MG63 (cell line): ENCODE data around the gene GABARAP. TPM values are rescaled to one million over a fixed set of nuclear protein-coding genes. Genes with fewer than 3 reads are reported as not detected.
A peak's percentile ranks its signal among the peaks of the same experiment; 100 is the strongest.

Experiments
- DNase-seq: peaks from one replicate; pipeline ENCODE4 v3.0.0-alpha.2; 2020
- H3K27me3 ChIP-seq: fragments of 250-450 bp; sonication (Bioruptor Pico); 2 replicates; pipeline ENCODE4 v1.5.1; 2020; ENCODE audit warnings: mild to moderate bottlenecking, moderate library complexity
- H3K36me3 ChIP-seq: fragments of 250-450 bp; sonication (Bioruptor Pico); 2 replicates; pipeline ENCODE4 v1.5.1; 2020; ENCODE audit warnings: mild to moderate bottlenecking, moderate library complexity
- H3K4me3 ChIP-seq: fragments of 250-450 bp; sonication (Bioruptor Pico); 2 replicates; pipeline ENCODE4 v1.5.1; 2020; ENCODE audit warnings: mild to moderate bottlenecking, moderate library complexity
- H3K9me3 ChIP-seq: fragments of 250-450 bp; sonication (Bioruptor Pico); 2 replicates; pipeline ENCODE4 v1.5.1; 2020; ENCODE audit warnings: mild to moderate bottlenecking, moderate library complexity
- total RNA-seq: library from RNA; depleted of rRNA; stranded (reverse); fragments of >200 nt; shearing (Covaris generic); gene quantifications from 2 replicates; pipeline ENCODE4 v1.2.3, GENCODE V29; 2014; ENCODE audit warnings: low replicate concordance

Gene GABARAP
- total RNA-seq, 1 experiment from 2014 or later: 148 TPM

DNA sequence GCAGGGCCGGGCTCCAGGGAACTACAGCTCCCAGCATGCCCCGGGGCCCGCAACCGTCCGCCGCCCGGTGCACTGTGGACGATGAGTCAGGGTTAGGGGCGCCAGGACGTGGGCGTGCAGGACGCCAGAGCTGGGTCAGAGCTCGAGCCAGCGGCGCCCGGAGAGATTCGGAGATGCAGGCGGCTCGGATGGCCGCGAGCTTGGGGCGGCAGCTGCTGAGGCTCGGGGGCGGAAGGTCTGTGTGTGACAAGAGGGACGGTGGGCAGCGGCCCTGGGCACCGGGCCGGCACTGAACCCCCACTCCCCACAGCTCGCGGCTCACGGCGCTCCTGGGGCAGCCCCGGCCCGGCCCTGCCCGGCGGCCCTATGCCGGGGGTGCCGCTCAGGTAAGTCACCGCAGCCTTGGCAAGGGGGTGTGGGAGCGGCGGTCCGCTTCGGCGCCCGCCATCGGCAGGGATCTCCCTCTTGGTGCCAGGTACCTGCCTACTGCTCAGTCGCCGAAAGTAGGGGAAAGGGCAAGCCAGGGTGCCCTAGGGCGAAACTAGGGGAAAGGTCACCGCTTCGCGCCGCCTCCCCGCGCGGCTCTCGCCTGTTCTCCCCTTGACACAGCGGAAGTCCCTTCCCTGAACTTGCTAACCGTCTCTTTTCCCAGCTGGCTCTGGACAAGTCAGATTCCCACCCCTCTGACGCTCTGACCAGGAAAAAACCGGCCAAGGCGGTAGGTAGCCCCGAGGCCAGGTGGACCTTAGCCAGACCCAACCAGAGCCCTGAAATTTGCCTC is 22.2 kb downstream of the GABARAP start, which contains the start of the genes ACADVL and DLG4:
Gene ACADVL (plus strand): TSS at position 127 of the 781 bp plus-strand sequence. CDS start 47 bp downstream, at position 174.
Gene DLG4 (minus strand): TSS at position 25 of the 781 bp plus-strand sequence.
- Histone ChIP-seq H3K9me3 (no peaks in the 10 kb centered on the region), H3K4me3 (peak within 1 kb of the TSS; percentile 75), H3K36me3 (peaks cover 42% of the 10 kb centered on the region), H3K27me3 (no peaks in the 10 kb centered on the region)
- peak; percentile 92 for DNase-seq

DNA sequence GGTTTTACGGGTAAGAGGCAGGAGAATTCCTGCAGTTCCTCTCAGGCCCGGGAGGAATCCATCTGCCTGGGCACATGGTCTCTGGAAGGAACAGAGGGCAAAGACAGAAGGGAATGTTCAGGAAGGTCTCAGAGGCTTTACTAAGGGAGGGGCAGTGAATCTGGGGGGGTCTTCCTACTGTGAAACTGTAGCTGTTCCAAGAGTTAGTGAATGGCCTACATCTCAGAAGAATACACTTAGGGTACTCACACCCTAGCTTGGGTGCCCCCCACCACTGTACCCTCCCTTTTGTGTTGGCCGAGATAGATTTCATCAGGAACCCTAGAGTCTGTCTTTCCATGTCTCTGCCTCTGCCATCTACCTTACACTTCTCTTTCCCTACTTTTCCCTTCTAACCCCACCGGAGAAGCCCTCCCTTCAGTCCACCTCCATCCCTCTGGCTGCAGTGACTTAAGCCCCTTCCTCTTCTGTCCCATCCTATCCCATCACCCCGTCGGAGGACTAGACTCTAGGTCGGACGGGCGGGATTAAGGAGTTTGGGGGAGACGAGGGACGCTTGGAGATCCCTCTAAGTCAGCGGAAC is 22.9 kb downstream of the GABARAP start:
- peak overlapping the region; percentile 75 for H3K4me3 ChIP-seq
- DNase-seq: no peak
- H3K36me3 ChIP-seq: peaks cover 38% of the 10 kb centered on the region
- H3K27me3 ChIP-seq: no peaks in the 10 kb centered on the region
- no peaks in the 10 kb centered on the region for H3K9me3 ChIP-seq

DNA sequence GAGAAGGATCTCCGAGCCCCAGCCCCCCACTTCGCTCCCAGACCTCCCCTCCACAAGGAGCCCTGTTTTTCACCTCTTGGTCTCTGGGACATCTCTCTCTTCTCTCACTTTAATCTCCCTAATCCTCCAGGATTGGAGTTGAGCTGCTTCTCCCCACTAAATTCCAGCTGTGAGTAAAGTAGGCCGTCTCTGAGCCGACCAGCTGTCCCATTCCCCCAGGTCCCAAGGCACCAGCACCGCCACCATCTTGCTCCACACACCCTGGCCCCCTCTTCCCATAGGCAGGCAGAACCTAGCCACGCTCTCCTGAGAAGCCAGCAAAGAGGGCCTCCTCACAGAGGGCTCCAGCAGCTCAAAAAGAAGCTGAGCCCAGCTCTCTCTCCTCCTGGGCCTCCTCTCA is 23.5 kb downstream of the GABARAP start:
- Histone ChIP-seq H3K36me3 (peaks cover 33% of the 10 kb centered on the region), H3K4me3 (no peak overlapping the region), H3K27me3 (no peaks in the 10 kb centered on the region), H3K9me3 (no peaks in the 10 kb centered on the region)
- DNase-seq: no peak

DNA sequence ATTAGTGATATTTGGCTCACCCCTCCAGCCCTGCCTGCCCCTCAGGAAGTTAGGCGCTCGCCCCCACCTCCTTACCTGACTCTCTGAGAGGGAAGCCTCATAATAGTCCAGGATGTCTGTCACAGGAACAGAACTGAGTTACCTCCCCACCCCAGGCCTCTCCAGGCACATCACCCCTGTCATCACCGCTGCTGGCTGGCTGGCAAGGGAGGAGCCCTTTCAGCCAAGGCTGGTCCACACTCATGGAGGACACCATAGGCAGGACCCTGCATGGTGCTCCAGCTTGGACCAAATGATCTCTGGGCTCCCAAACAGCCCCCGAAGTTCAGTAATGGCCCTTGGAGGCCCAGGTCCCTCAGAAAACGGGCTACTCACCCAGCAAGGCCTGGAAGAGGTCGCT is 24.1 kb downstream of the GABARAP start:
- Histone ChIP-seq H3K9me3 (no peaks in the 10 kb centered on the region), H3K27me3 (no peaks in the 10 kb centered on the region), H3K4me3 (no peak overlapping the region), H3K36me3 (peaks cover 27% of the 10 kb centered on the region)
- DNase-seq: no peak

DNA sequence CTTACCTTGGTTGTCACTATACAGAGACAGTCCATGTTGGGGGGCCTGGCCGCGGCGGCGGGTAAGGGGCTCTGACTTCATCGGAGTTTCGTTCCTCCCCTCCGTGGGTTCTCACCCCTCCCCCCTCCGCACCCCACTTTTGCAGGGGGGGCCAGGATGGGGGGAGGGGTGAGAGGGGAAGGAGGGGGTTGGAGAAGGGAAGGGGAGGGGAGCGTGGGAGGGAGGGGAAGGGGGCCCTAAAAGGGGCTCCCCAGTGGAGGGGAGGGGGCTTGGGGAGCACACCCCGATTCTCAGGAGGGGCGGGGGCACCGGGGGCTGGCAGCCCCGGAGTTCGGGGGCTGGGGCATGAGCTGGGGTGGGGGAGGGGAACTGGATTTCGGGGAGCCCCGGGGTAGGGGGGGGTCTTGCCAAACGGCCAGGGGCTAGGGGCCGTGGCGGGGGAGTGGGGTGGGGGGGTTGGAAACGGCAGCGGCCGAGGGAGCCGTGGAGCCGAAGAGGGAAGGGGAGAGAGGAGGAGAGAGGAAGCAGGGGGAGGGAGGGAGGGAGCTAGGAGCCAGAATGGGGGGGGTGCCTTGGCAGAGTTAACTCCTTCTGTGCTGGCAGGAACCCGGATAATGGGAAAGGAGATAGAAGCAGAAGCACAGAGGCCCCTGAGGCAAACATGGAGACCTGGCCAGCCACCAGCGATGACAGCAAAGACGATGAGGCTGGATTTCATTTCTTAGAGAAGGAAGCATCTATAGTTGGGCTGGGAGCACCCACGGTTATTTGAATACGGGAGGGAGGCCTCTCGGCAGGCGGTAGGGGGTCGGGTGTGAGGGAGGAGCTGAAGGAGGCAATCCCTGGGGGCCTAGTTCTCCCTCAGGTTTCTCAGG is 24.9 kb downstream of the GABARAP start:
- peak; percentile 67 for DNase-seq
- peaks cover 21% of the 10 kb centered on the region for H3K36me3 ChIP-seq

DNA sequence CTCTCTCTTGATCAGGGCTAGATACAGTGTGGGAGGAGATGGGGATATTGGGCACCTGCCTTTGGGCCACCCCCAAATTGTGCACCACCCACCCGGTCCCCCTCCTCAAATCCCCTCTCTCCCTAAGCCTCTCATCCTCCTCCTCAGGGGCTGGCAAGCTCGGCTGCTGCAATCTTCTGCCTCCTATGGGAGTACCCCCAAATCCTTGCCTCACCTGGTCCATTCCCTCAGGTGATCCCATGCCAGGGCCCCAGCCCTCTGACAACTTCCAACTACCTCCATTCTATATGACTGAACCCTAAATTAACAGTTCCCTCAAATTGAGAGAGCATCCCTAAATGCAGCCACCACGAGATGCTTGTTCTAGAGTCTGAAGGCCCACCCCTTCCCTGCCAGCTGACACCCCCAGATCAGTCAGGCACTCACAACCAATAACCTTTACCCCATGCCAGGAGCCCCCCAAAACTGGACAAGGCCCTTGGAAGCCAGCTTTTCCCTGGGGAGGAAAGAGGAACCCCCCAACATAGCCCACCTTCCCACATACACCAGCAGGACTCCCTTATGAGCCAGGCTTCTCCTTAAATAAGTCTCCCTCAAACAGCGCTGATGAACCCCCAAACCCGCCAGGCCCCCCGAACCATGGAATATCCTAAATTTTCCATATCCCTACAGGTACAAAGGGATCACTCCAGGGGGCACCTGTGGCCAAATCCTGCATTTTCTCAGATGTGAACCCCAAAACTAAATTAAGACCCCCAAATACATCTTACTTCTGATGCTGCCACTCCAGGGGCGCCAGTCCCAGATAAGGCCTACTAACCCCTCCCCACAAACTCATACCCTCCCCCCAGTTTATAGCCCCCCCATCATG is 25.8 kb downstream of the GABARAP start:
- DNase-seq: no peak
- Histone ChIP-seq H3K36me3 (peaks cover 14% of the 10 kb centered on the region), H3K4me3 (peak overlapping the region; percentile 50), H3K9me3 (no peaks in the 10 kb centered on the region), H3K27me3 (no peaks in the 10 kb centered on the region)

More for the DNA sequence above, 24.9 kb downstream of the GABARAP start:
- Histone ChIP-seq H3K4me3 (peak overlapping the region; percentile 50), H3K9me3 (no peaks in the 10 kb centered on the region), H3K27me3 (no peaks in the 10 kb centered on the region)

DNA sequence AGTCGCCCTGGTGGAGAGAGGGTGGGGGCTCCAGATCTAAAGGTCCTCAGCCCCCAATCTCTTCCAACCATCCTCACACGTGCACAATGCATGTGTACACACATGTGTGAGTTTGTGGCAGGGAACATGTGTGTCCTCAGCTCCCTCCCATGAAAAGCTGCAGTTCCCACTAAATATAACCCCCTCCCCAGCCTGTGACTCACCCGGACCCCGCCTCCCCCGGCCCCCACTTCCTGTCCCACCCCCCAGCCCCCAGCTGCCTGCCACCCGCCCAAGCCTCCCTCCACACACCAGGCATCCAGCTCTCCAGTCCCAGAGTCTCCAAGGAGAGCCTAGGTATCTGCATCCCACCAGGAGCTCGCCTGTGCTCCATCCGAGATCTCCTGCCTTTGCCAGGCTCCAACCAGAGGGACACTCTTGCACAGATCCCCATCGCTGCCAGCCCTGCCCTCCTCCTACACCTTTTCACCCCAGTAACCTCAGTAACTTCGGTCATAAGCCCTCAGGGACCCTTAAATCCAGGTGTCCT is 26.5 kb downstream of the GABARAP start:
- no peak for DNase-seq
- Histone ChIP-seq H3K4me3 (peak overlapping the region; percentile 50), H3K9me3 (no peaks in the 10 kb centered on the region), H3K27me3 (no peaks in the 10 kb centered on the region), H3K36me3 (peaks cover 6% of the 10 kb centered on the region)

DNA sequence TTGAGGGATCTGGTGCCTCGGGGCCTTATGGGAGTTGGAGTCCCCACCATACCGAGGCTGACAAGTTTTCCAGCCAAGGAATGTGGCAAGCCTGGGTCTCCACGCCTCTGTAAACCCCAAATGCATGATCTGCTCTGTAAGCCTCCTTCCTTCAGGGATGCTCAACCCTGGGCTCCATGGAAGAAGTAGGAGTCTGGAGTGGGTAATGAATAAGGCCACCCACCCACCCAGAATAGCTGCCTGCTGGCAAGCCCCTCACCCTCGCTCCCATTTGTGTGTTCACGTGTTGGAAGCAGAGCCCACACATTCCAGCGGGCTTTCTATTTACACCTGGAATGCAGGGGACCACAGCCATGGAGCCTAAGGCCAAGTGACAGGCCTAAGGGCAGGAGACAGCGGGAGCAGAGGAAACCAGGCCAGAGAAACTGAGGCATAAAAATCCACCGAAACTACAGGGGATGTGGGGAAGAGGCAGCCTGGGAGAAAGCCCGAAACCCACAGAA is 27.1 kb downstream of the GABARAP start:
- no peak for DNase-seq
- Histone ChIP-seq H3K9me3 (no peaks in the 10 kb centered on the region), H3K36me3 (peaks cover 1% of the 10 kb centered on the region), H3K4me3 (peak overlapping the region; percentile 43), H3K27me3 (no peaks in the 10 kb centered on the region)

DNA sequence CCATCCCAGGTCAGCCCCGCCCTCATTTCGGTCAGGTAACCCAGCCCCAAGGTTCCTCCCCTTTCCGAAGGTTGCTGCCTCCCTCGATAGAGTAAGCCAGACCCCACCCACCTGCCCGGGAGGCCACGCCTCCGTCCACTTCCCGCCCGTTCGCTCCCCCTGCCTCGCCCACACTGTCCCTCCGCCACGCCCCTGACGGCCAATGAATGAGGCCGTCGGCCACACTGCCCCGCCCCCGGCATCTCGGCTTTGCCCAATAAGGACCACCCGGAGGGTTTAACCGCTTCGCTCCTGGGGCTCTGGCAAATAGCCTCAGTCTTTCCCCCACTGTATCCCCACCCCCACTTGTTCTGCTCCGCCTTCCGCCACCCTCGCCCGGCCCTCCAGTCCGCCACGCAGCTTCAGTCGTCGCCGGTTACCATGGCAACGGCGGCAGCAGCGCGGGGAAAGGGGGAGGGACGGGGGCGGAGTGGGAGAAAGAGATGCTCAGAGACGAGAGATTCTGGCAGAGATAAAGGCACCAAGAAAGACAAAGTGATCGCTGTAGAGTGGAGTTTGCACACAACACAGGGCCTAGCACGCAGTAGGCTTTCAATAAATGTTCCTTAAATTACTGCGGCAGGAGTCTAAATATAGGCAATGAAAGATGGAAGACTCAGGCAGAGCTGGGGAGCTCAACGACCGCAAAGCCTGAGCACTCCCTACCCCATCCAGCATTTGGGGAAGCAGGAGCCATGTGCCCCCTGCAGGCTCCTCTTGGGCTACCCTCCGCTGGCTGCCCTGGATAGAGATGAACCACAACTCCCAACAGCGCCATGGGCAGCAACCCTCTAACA is 27.7 kb downstream of the GABARAP start:
- DNase-seq: peak; percentile 90
- Histone ChIP-seq H3K27me3 (no peaks in the 10 kb centered on the region), H3K36me3 (no peaks in the 10 kb centered on the region), H3K4me3 (peak overlapping the region; percentile 43), H3K9me3 (no peaks in the 10 kb centered on the region)

DNA sequence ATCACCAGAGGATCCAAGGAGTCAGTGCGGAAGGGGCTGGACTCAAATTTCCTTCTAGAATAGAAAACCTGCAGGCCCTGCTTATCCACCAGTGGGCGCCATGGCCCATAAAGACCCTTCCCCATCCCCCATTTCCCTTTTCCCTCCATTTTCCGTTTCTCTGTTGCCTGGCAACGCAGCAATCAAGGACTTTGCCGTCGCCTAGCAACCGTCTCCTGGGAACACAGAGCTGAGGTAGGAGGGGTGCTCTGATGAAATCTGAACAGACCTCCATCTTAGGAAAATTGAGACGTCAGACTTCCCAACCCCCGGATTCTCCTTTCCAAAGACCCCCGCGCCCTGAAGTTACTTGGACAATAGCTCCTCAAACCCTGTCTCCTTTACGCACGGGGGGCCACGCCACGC is 28.4 kb downstream of the GABARAP start:
- peak; percentile 26 for DNase-seq
- Histone ChIP-seq H3K36me3 (no peaks in the 10 kb centered on the region), H3K9me3 (no peaks in the 10 kb centered on the region), H3K27me3 (no peaks in the 10 kb centered on the region), H3K4me3 (peak overlapping the region; percentile 43)

DNA sequence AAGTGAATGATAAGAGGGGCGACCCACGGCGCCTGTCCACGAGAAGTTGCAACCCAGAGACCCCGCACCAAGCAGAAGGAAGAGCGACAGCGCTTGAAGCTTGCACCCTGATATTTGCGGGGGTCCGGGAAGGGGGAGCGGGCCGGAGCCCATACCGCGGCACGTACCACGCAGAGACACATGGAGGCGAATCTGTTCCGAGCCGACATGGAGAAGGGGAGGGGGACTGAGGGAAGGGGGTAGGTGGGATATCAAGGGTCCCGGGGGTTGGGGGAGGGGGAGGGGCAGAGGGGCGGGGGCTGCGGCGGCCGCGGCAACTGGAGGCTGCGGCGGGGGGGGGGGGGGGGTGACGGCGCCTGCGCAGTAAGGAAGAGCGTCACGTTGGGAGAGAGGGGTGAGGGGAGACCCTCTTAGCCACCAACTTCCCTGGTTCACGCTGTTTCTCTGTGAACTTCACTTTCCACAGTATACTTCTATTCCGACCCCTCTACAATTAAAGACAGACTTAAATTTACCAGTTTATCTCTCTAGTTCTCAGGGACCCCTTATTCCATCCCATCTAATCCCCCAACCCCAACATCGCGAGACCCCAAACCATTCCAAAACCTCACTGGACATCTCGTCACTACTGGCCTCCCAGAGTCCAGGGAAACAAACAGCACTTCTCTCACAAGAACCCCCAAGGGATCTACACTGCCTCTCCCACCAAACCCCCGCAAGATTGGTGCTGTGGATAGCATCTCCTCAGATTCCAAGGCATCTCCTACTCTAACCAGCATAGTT is 30.6 kb downstream of the GABARAP start:
- Histone ChIP-seq H3K27me3 (no peaks in the 10 kb centered on the region), H3K9me3 (no peaks in the 10 kb centered on the region), H3K36me3 (no peaks in the 10 kb centered on the region), H3K4me3 (no peak overlapping the region)
- DNase-seq: no peak

DNA sequence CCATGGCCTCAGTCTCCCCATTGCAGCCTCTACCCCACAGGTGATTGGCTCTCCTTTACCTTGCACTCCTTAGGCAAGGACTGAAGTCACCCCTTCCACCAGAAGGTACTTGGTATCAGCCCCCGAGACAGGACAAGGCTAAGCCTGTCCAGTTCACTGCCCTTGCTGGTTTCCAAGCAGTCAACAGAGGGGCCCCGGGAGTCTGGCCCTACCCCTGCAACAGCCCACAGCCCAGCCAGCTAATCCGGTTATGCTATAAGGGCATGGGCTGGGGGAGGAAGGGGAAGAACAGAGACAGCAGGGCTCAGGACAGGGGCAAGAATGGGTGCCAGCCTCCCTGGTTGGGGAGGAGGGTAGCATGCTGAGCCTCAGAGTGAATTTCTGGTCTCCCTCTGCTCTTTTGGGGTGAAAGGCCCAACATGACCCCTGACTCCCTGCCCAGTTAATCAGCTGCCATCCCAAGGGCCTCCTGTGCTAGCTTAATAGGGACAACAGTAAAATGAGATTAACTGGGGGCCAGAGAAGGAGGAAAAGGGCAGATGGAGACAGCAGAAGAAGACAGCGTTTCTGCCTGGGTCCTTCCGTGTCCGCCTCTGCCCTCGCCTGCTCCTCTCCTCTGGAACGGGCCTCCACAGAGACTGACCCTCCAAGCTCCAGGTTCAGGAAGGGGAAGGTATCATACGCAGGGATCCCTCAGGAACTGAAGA is 33.3 kb downstream of the GABARAP start:
- no peak for DNase-seq
- Histone ChIP-seq H3K27me3 (no peaks in the 10 kb centered on the region), H3K9me3 (no peaks in the 10 kb centered on the region), H3K4me3 (no peak overlapping the region), H3K36me3 (no peaks in the 10 kb centered on the region)

DNA sequence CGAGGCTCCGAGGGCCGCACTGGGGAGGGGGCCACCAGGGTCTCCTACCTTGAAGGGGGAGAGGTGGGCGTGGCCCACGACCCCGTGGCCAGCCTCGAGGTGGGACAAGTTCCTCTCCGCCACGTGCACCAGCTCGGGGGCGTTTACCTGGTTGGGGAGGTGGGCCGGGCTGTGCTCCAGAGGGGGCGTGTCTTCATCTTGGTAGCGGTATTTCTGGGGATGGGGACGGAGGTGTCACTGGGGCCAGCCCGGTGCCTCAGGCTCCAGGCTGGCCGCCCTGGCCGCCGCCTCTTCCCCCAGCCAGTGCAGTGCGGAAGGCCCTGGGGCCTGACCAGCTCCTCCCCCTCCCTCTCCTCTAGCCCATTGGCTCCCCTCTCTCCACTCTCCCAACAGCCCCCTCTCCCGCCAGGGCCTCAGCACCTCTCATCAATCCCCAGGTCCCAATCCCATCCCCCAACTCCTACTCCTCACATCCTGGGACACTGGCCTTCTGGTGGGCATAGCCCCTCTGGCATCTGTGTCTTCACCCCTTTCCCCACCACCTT is 34.1 kb downstream of the GABARAP start:
- no peak overlapping the region for H3K4me3 ChIP-seq
- no peaks in the 10 kb centered on the region for H3K36me3 ChIP-seq
- no peaks in the 10 kb centered on the region for H3K27me3 ChIP-seq
- no peaks in the 10 kb centered on the region for H3K9me3 ChIP-seq
- DNase-seq: no peak
